NCI-H1436 (cell line): ENCODE results near the gene ITGAL.
A peak's percentile ranks its signal among the peaks of the same experiment; 100 is the strongest.
"Not testable (repeated sequence)": the region's sequence is repeated elsewhere in the genome, so short reads cannot be mapped to it uniquely, and the experiment has no call there.

ENCODE experiments used
- DNase-seq: peaks from one replicate; lab custom pipeline; 2025; lab: John Stamatoyannopoulos, UW

Gene ITGAL

GRCh38 chr16:30472328-30472942 lies at the start of gene ITGAL:
Gene ITGAL (plus strand): TSS chr16:30472742. CDS start chr16:30472838, 96 bp downstream.
- DNase-seq: no peak

DNA sequence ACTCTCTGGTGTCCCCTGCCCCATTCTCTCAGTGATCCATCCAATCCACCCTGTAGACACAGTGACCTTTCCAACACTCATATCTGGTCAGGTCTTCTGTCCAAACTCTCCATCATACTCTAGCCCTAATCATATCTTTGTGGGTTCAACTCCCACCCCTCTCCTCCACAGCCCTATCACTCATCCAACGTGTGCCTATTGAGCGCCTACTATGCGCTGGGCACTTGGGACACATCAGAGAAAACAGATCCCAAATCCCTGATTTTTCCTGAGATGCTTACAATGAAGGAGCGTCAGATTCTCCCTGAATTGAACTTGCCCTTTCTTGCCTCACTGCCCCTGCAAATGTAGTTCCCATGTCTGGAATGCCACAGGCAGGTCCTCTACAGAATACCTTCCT lies 44.5 kb upstream of the ITGAL start:
- DNase-seq: no peak

DNA sequence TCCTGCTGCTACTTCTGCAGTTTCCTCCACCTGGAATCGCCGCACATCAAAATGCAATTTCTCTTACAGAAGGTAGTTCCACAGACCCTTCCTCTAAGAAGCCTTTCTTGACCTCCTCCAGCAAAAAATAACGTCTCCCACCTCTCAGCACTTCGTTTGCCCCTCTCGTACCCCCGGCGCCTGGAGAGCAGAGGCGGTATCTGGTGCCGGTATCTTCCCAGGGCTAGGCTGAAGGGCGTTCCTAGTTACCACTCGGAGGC lies 43.2 kb upstream of the ITGAL start:
- DNase-seq: no peak

- peak; percentile 99 for DNase-seq
These were observed 42.7 kb upstream of the ITGAL start, which contains the start of gene DCTPP1 for GRCh38 chr16:30429678-30430427. Gene DCTPP1 (minus strand): TSS chr16:30430030. CDS start chr16:30429980, 50 bp downstream.

DNA sequence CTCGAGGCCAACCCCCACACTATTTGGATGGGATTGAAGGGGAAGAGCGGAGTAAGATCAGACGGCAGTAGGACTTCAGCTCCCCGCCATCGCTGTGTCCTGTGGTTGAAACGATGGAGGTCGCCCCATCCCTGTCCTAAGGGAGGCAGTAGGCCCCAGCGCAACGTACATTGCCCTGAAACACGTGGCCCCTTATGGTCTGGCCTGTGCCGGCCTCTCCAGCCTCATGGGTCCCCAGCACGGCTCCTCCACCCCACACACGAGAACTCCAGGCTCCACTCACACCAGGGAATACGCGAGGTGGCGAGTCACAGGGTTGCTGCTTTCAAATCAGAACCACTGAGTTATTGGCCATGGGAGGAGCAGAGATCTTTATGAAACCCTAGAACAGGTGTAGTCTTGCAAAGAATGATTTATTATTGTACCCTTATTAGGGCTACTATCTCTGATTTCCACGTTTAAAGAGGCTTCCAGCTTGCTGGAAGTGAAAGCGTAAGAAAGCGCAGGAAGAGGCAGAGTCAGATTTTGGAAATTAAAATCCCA lies 42.0 kb upstream of the ITGAL start:
- peak; percentile 50 for DNase-seq

- no peak for DNase-seq
These were observed 37.7 kb upstream of the ITGAL start for GRCh38 chr16:30434852-30435251.

DNA sequence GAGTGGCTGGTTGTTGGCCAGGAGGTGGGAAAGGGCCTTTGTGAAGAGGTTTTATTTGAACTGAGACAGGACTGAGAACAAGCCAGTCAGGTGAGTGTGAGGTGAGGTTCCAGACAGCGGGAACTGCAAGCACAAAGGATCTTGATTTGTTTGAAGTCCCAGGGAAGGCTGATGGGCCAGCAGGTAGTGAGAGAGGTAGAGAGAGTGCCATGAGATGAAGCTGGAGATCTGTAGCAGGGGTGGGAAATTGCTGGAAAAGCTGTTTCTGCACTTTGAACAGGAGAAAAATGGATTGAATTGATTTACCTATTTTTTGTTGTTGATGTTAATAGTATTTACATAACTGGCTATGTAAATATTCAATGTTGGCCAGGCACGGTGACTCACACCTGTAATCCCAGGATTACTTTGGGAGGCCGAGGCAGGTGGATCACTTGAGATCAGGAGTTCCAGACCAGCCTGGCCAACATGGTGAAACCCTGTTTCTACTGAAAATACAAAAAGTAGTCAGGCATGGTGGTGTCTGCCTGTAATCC lies 35.0 kb upstream of the ITGAL start:
- no peak for DNase-seq

DNA sequence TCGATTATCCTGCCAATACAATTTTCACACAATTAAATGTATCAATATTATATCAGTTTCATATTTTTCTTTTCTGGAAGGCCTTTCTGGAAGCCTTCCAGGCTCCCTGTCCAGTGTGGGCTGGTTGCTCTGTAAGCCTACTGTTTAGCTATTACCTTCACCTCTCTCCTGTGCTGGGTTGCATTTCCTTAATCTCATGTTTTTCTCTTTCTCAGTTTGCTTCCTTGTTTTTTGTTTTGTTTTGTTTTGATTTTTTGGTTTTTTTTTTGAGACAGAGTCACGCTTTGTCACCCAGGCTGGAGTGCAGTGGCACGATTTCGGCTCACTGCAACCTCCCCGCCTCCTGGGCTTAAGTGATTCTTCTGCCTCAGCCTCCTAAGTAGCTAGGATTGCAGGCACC lies 33.7 kb upstream of the ITGAL start:
- no peak for DNase-seq

DNA sequence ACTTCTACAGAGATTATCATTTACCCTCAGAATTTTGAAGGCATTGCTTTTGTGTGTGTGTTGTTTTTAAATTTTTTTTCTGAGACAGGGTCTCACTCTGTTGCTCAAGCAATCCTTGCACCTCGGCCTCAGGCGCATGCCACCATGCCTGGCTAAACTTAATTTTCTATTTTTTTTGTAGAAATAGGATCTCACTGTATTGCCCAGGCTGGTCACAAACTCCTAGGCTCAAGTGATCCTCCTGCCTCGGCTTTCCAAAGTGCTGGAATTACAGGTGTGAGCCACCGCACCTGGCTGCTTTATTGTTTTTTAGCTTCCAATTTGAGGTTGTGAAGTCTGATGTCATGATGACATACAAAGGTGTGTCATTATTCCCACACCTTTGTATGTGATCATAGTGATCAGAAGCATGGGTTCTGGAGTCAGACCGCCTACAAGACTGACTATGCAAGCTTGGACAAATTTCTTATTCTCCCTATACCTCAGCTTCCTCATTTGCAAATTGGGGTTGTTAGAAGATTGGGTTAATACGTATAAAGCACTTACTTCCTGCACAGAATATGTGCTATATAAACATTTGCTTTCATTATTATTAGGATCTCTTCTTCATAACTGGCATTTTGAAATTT lies 32.7 kb upstream of the ITGAL start:
- DNase-seq: no peak

GRCh38 chr16:30443631-30444030 lies 28.9 kb upstream of the ITGAL start:
- DNase-seq: no peak

- DNase-seq: no peak
These were observed 28.1 kb upstream of the ITGAL start for GRCh38 chr16:30444231-30445148.

GRCh38 chr16:30445149-30445407 lies 27.5 kb upstream of the ITGAL start:
- DNase-seq: no peak

DNA sequence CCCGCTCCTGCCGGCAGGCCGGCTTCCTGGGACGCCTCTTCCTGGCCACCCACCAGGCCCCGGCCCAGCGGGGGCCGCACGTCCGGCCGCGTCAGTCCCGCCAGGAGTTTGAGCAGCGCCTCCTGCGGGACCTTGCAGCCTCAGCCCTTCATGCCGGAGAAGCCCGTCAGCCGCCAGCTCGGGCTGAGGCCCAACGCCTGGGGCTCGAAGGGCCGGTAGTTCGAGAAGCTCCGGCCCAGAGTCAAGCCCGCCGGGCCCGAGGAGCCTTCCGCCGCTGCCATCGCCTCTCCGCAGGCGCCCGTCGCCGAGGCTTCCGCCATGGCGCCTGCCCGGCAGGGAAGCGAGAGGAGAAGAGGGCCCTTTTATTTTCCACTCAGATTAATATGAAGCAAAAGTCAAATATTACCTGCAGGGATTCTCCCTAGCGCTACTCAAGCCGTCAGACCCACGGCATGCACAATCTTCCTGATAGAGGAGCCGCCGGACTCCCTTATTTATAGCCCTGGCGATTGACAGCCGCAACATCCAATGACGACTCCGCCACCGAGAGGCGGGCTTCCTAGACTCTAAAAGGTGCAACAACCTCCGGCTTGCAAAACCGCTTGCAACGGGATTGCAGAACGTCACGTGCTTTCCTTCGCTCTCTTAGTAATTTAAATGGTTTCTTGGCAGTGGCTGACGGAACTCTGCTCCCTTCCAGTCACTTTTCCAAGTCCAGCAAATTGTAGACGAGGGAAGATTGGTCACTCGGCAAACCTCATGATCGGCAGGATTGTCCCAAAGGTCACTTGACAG lies 26.9 kb upstream of the ITGAL start, which contains the start of gene SEPHS2:
TSS of gene SEPHS2 (minus strand) at position 467 of the 795 bp plus-strand sequence. CDS start at position 320, 147 bp downstream.
- peak; percentile 94 for DNase-seq

DNA sequence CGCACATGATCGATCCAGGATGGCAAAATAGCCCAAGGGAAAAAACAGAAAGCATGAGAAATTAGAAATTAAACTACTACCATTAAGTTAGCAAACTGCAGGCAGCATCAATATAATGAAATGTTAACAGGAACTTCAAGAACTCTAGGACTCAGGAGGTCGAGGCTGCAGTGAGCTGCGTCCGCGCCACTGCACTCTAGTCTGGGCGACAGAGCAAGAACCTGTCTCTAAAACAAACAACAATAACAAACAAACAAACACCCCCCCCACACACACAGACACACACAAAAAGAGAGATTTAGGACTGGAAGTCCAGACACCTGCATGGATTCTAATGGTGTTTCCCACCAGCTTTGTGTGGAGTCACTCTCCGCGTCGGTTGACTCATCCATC lies 26.3 kb upstream of the ITGAL start:
- DNase-seq: no peak

GRCh38 chr16:30447512-30448226 lies 24.9 kb upstream of the ITGAL start:
- no peak for DNase-seq

DNA sequence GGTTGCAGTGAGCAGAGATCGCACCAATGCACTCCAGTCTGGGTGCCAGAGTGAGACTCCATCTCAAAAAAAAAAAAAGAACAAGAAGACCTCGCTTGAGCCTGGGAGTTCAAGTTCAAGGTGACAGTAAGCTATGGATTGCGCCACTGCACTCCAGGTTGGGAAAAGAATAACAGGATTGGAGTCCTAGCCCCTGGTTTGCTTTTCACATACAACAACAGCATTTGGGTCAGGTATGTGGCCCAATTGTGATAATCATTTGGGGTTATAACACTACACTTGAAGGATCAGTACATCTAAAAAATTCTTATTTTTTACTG lies 23.5 kb upstream of the ITGAL start:
- no peak for DNase-seq

DNA sequence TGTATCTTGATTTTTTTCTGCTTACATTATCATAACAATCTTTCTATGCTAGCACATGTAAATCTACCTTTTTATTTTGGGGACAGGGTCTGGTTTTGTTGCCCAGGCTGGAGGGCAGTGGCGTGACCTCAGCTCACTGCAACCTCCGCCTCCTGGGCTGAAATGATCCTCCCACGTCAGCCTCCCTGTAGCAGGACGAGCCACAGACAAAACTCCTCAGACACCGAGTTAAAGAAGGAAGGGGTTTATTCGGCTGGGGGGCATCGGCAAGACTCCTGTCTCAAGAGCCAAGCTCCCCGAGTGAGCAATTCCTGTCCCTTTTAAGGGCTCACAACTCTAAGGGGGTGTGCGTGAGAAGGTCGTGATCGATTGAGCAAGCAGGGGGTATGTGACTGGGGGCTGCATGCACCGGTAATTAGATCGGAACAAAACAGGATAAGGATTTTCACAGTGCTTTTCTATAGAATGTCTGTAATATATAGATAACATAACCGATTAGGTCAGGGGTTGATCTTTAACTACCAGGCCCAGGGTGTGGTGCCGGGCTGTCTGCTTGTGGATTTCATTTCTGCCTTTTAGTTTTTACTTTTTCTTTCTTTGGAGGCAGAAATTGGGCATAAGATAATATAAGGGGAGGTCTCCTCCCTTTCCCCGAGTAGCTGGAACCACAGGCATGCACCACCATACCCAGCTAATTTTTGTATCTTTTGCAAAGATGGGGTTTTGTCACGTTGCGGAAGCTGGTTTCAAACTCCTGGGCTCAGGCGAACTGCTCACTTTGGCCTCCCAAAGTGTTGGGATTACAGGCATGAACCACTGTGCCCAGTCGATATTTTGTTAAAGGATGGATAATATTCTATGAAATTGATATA lies 19.6 kb upstream of the ITGAL start:
- DNase-seq: not testable (repeated sequence)

DNA sequence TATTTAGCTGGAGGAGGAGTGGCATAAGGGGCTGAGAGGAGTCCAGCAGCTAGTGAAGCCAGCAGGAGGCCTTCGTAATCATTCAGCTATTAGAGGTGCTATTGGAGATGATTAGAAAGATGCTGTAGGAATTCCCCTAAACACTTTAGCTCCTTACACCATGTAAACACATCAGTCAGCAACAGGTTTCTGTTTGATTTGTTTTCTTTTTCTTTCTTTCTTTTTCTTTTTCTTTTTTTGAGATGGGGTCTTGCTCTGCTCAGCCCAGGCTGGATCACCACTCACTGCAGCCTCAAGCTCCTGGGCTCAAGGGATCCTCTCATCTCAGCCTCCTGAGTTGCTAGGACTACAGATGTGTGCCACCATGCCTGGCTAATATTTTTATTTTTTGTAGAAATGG lies 16.2 kb upstream of the ITGAL start:
- no peak for DNase-seq

DNA sequence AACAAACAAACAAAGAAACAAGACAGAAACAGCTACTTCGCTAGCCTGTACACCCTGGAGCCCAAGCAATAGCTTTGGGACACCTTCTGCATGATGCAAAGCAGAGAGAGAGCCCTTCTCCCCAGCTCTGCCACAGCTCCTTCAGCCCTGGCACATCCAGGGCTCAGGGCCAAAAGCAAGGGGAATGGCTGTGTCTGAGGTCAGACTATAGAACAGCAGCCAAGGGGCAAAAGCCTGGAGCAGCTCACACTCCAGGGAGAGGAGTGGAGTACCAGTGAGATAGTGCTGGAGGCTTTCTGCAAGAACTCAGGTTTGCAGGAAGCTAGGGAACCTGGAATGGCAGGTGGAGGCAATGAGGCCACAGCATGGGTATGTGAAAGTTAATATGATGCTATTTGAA lies 15.3 kb upstream of the ITGAL start:
- DNase-seq: no peak
